Body of pancreas (tissue), 4 donors: ENCODE results near the gene VGLL4. TPM values are rescaled to one million over a fixed set of nuclear protein-coding genes. Genes with fewer than 3 reads are reported as not detected.

Experiments
- ATAC-seq: fragments of 150-250 bp; one replicate; pipeline ENCODE4 v1.9.1; 2016
- DNase-seq, 4 donors: peaks; one replicate each; pipeline ENCODE4 v3.0.0-alpha.2; 2019
- H3K27ac ChIP-seq, 4 donors: fragments of 200-600 bp; sonication (generic); 1 replicate in 3 of 4; 2 replicates in 1 of 4; pipeline versions ENCODE4 v1.5.1 to v1.6.1; 2016 to 2019; ENCODE audit warnings: mild to moderate bottlenecking in 1 of 4, mixed read lengths in 1 of 4, moderate library complexity in 1 of 4
- H3K27me3 ChIP-seq, 2 donors: fragments of 200-600 bp; sonication (generic); one replicate each; pipeline ENCODE4 v1.6.0; 2016; ENCODE audit warnings: mild to moderate bottlenecking in 1 of 2
- H3K36me3 ChIP-seq, 2 donors: fragments of 200-600 bp; sonication (generic); replicated peaks in 1 of 2; 2 replicates each; pipeline ENCODE4 v1.5.1; 2016; ENCODE audit warnings: low read depth in 2 of 2; ENCODE audit not compliant: insufficient read depth in 1 of 2
- H3K4me1 ChIP-seq: fragments of 200-600 bp; sonication (generic); one replicate; pipeline ENCODE4 v1.6.0; 2016
- H3K4me3 ChIP-seq, 2 donors: fragments of 200-600 bp; sonication (generic); 1 replicate in 1 of 2; 2 replicates in 1 of 2; pipeline ENCODE4 v1.5.1; 2016 to 2019
- H3K9me3 ChIP-seq, 3 donors: fragments of 200-600 bp; sonication (generic); 1 replicate in 2 of 3; 2 replicates in 1 of 3; pipeline ENCODE4 v1.5.1; 2016
- CTCF ChIP-seq, 7 experiments: fragments of 450-650 bp in 4 of 7; fragments of 200-600 bp in 3 of 7; sonication (generic) in 3 of 7; IDR thresholded peaks; one replicate each; pipeline ENCODE4 v1.5.1; 2016 to 2019; ENCODE audit warnings: antibody characterized with exemption in 7 of 7
- POLR2A ChIP-seq, 3 donors: fragments of 450-650 bp; IDR thresholded peaks; one replicate each; pipeline ENCODE4 v1.6.1; 2016; ENCODE audit warnings: antibody characterized with exemption in 3 of 3, mild to moderate bottlenecking in 2 of 3
- WGBS, 2 donors: methylation state at CpG; one replicate each; pipeline ENCODE4 v1.1.5; 2017; 5-methylcytosine and 5-hydroxymethylcytosine counted together
- intact Hi-C: fragments of 100-400 bp; cut with DNase I; formaldehyde crosslinking; loops from one replicate; pipeline ENCODE4 v1.15.1; 2023
- total RNA-seq, 2 donors: library from RNA; depleted of rRNA; stranded (reverse); fragments of >200 nt; gene quantifications; one replicate each; pipeline ENCODE4 v1.1.0, GENCODE V29; 2016

VGLL4 gene
- total RNA-seq, 2 donors from 2014 or later: 66.4 to 91.0 TPM

GRCh38 chr3:11566916-11567315, 76.8 kb downstream of the VGLL4 start:
- no peaks in the 10 kb centered on the region for H3K4me1 ChIP-seq

GRCh38 chr3:11566478-11566877, 77.2 kb downstream of the VGLL4 start:
- Histone ChIP-seq H3K4me1 (no peaks in the 10 kb centered on the region), H3K9me3 (no peaks in the 10 kb centered on the region), H3K36me3 (peaks cover 0 to 10% of the 10 kb centered on the region in 2 donors), H3K27me3 (no peaks in the 10 kb centered on the region), H3K27ac (no peak overlapping the region), H3K4me3 (no peak overlapping the region)
- 94 to 95% methylated on average over 20 of the region's 20 CpGs for WGBS, 2 donors
- DNase-seq: no peak
- intact Hi-C loops: no loop called here
- ATAC-seq: no peak
- no peak for TF ChIP-seq POLR2A (IDR thresholded peaks at IDR 0.05)
- no peak for TF ChIP-seq CTCF (IDR thresholded peaks at IDR 0.05)

More at GRCh38 chr3:11566916-11567315, 76.8 kb downstream of the VGLL4 start:
- Histone ChIP-seq H3K9me3 (no peaks in the 10 kb centered on the region), H3K36me3 (peaks cover 0 to 10% of the 10 kb centered on the region in 2 donors), H3K27me3 (no peaks in the 10 kb centered on the region), H3K27ac (no peak overlapping the region), H3K4me3 (no peak overlapping the region)
- 76 to 91% methylated on average over 13 to 16 of the region's 17 CpGs for WGBS, 2 donors
- ATAC-seq: no peak
- intact Hi-C loops: no loop called here
- TF ChIP-seq CTCF (IDR thresholded peaks at IDR 0.05) (no peak), POLR2A (IDR thresholded peaks at IDR 0.05) (no peak)
- DNase-seq: no peak

- intact Hi-C loops: no loop called here
- no peaks in the 10 kb centered on the region for H3K4me1 ChIP-seq
- 95 to 96% methylated on average over 9 of the region's 9 CpGs for WGBS, 2 donors
- H3K9me3 ChIP-seq: no peaks in the 10 kb centered on the region
- no peak for ATAC-seq
- H3K27me3 ChIP-seq: no peaks in the 10 kb centered on the region
- H3K36me3 ChIP-seq: peaks cover 0 to 10% of the 10 kb centered on the region in 2 donors
- no peak overlapping the region for H3K4me3 ChIP-seq
- DNase-seq: no peak
- TF ChIP-seq POLR2A (IDR thresholded peaks at IDR 0.05) (no peak), CTCF (IDR thresholded peaks at IDR 0.05) (no peak)
- no peak overlapping the region for H3K27ac ChIP-seq
Observed at GRCh38 chr3:11565932-11566331, 77.8 kb downstream of the VGLL4 start.

- intact Hi-C loops: no loop called here
- Histone ChIP-seq H3K27ac (no peak overlapping the region), H3K4me3 (no peak overlapping the region), H3K9me3 (no peaks in the 10 kb centered on the region), H3K36me3 (peaks cover 0 to 10% of the 10 kb centered on the region in 2 donors), H3K27me3 (no peaks in the 10 kb centered on the region), H3K4me1 (no peaks in the 10 kb centered on the region)
- 96 to 98% methylated on average over 4 to 12 of the region's 12 CpGs for WGBS, 2 donors
- DNase-seq (no peak), ATAC-seq (no peak)
- TF ChIP-seq CTCF (IDR thresholded peaks at IDR 0.05): no peak
- TF ChIP-seq POLR2A (IDR thresholded peaks at IDR 0.05): no peak
Observed at GRCh38 chr3:11565492-11565891, 78.2 kb downstream of the VGLL4 start.

GRCh38 chr3:11565072-11565471, 78.6 kb downstream of the VGLL4 start:
- Histone ChIP-seq H3K4me3 (no peak overlapping the region), H3K36me3 (peaks cover 0 to 10% of the 10 kb centered on the region in 2 donors), H3K27ac (no peak overlapping the region), H3K9me3 (no peaks in the 10 kb centered on the region), H3K27me3 (no peaks in the 10 kb centered on the region), H3K4me1 (no peaks in the 10 kb centered on the region)
- intact Hi-C loops: no loop called here
- DNase-seq: no peak
- no peak for TF ChIP-seq CTCF (IDR thresholded peaks at IDR 0.05)
- no peak for TF ChIP-seq POLR2A (IDR thresholded peaks at IDR 0.05)
- no peak for ATAC-seq
- WGBS, 2 donors: 85 to 100% methylated on average over 1 to 16 of the region's 16 CpGs
